Transverse colon (tissue), 4 donors: ENCODE results near the gene TTC39A.

ENCODE experiments used
- CTCF ChIP-seq, 5 experiments: fragments of 200-600 bp in 3 of 5; fragments of 450-650 bp in 2 of 5; sonication (generic) in 3 of 5; IDR thresholded peaks; 1 replicate in 2 of 5; 2 replicates in 3 of 5; pipeline ENCODE4 v1.5.1; 2016 to 2017; ENCODE audit warnings: antibody characterized with exemption in 5 of 5, inconsistent platforms in 3 of 5, mild to moderate bottlenecking in 2 of 5, moderate library complexity in 1 of 5
- EP300 ChIP-seq: sonication (generic); formaldehyde crosslinking; IDR thresholded peaks from one replicate; pipeline ENCODE4 v1.6.1; 2017; ENCODE audit warnings: antibody characterized with exemption, low read depth
- POLR2A ChIP-seq: fragments of 450-650 bp; IDR thresholded peaks from one replicate; pipeline ENCODE4 v1.6.1; 2016; ENCODE audit warnings: antibody characterized with exemption, mild to moderate bottlenecking, moderate library complexity
- POLR2AphosphoS5 ChIP-seq, 3 donors: sonication (generic); formaldehyde crosslinking; IDR thresholded peaks; one replicate each; pipeline ENCODE4 v1.6.1; 2016; ENCODE audit warnings: antibody characterized with exemption in 3 of 3

GRCh38 chr1:51324251-51325010 is 5.9 kb downstream of the TTC39A start:
- no peak for TF ChIP-seq CTCF (IDR thresholded peaks at IDR 0.05)
- TF ChIP-seq EP300: no peak
- no peak for TF ChIP-seq POLR2A
- TF ChIP-seq POLR2AphosphoS5 (IDR thresholded peaks at IDR 0.05): no peak
